SK-N-MC (cell line): Measurements from ENCODE around the gene COL18A1.

Experiments
- EZH2 ChIP-seq: fragments of 200-600 bp; sonication (generic); IDR thresholded peaks from one replicate; pipeline ENCODE4 v1.6.1; 2017; ENCODE audit warnings: antibody characterized with exemption
- POLR2AphosphoS5 ChIP-seq: IDR thresholded peaks from 2 replicates; pipeline ENCODE4 v1.6.1; 2012; ENCODE audit warnings: mild to moderate bottlenecking, low read depth, low read length, borderline replicate concordance

DNA sequence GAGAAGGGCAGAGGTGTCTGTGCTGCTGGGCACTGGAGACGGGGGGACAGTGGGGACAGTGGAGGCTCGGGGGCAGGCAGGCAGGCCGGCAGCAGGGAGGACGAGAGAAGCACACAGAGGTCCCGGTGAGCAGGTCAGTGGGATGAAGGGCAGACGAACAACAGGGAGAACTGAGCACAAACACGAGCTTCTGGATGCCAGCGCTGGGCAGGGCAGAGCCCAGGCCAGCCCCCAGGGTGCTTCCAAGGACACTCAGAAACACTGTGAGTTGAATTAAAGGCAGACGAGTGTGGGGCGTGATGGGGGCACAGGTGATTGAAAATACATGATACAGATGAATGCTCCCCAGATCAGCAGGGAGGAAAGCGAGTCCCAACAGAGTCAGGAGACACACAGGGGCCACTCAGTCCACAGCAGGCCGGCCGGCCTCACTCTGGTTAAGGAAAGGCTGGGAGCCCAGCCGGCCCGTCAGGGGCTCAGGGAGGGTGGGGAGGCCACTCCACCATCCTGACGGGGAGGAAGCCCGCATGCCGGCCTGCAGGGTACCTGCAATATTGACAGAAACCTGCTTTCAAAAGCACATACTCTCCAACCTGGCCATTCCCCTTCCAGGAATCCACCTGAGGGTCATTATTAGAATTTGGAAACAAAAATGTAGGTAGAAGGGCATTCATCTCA, 123.2 kb downstream of the COL18A1 start:
- TF ChIP-seq POLR2AphosphoS5: no peak
- TF ChIP-seq EZH2: no peak
